HCT116 (cell line): ENCODE measurements around the gene SLC35A4. TPM values are rescaled to one million over a fixed set of nuclear protein-coding genes. Genes with fewer than 3 reads are reported as not detected.

Experiments
- ATAC-seq: fragments of 200-7000 bp; cut with Tn5 transposase; 2 replicates; pipeline ENCODE4 v1.9.1; 2020; ENCODE audit warnings: mild to moderate bottlenecking, moderate library complexity
- BruUV-seq: library from RNA; stranded (reverse); fragments of 400-500 nt; replicated peaks from 2 replicates; lab custom pipeline; 2021; lab: Mats Ljungman, UMichigan
- CTCF ChIA-PET: fragments of 300-600 bp; sonication (Branson Sonifier 250); formaldehyde crosslinking; loops from one replicate; lab custom pipeline; 2021; ENCODE audit warnings: antibody characterized with exemption; lab: Charles Lee
- POLR2A ChIA-PET: fragments of 300-600, 350-600 bp; sonication (Branson Sonifier 250); formaldehyde crosslinking; loops from one replicate; lab custom pipeline; 2021; ENCODE audit warnings: antibody characterized with exemption; lab: Charles Lee
- RAD21 ChIA-PET, 2 experiments: fragments of 300-600 bp; sonication (Branson Sonifier 250); formaldehyde crosslinking; loops; one replicate each; lab custom pipeline; 2023; ENCODE audit warnings: low total read pairs in 2 of 2; ENCODE audit not compliant: uncharacterized antibody in 2 of 2, unreplicated experiment in 2 of 2, low non-redundant PET in 1 of 2; lab: Charles Lee
- DNase-seq: peaks from one replicate; pipeline ENCODE4 v3.0.0-alpha.2; 2010; ENCODE audit warnings: low read depth, low spot score
- H2AFZ ChIP-seq: fragments of 200-600 bp; shearing (Covaris generic), sonication (generic); 2 replicates; pipeline ENCODE4 v1.6.1; 2017; ENCODE audit warnings: low read depth, mixed run types, mixed read lengths, antibody characterized with exemption, low read length; ENCODE audit not compliant: poor library complexity, severe bottlenecking
- H3K27ac ChIP-seq: 2 replicates; pipeline ENCODE4 v1.5.1; 2012; ENCODE audit warnings: low read depth, low read length
- H3K27me3 ChIP-seq: fragments of 200-600 bp; sonication (generic); 2 replicates; pipeline ENCODE4 v1.6.1; 2016; ENCODE audit warnings: mixed run types, low read length, mixed read lengths; ENCODE audit not compliant: insufficient read depth
- H3K36me3 ChIP-seq, 2 experiments: fragments of 200-500 bp in 1 of 2; fragments of 200-600 bp in 1 of 2; sonication (Bioruptor generic) in 1 of 2; sonication (generic) in 1 of 2; 2 replicates each; pipeline versions ENCODE4 v1.5.1 to v1.6.1; 2014 to 2016; ENCODE audit warnings: low read length in 2 of 2, inconsistent platforms in 1 of 2, mixed read lengths in 1 of 2, mixed run types in 1 of 2; ENCODE audit not compliant: insufficient read depth in 2 of 2, control insufficient read depth in 1 of 2
- H3K4me1 ChIP-seq, 2 experiments: fragments of 200-600 bp in 1 of 2; sonication (generic) in 1 of 2; 2 replicates each; pipeline versions ENCODE4 v1.5.1 to v1.6.1; 2012 to 2017; ENCODE audit warnings: low read length in 2 of 2, inconsistent platforms in 1 of 2, mild to moderate bottlenecking in 1 of 2, mixed read lengths in 1 of 2, mixed run types in 1 of 2, moderate library complexity in 1 of 2; ENCODE audit not compliant: insufficient read depth in 2 of 2, control insufficient read depth in 1 of 2
- H3K4me2 ChIP-seq: fragments of 200-600 bp; sonication (generic); 2 replicates; pipeline ENCODE4 v1.6.1; 2017; ENCODE audit warnings: mixed run types, low read length, mixed read lengths
- H3K4me3 ChIP-seq, 2 experiments: fragments of 200-600 bp in 1 of 2; sonication (generic) in 1 of 2; replicated peaks in 1 of 2; 2 replicates each; pipeline ENCODE4 v1.5.1; 2011 to 2016; ENCODE audit warnings: low read length in 2 of 2, control low read depth in 1 of 2, low read depth in 1 of 2, mild to moderate bottlenecking in 1 of 2, mixed read lengths in 1 of 2, mixed run types in 1 of 2
- H3K79me2 ChIP-seq: fragments of 200-600 bp; sonication (generic); 2 replicates; pipeline ENCODE4 v1.6.1; 2017; ENCODE audit warnings: mild to moderate bottlenecking, mixed run types, low read length, moderate library complexity, mixed read lengths; ENCODE audit not compliant: insufficient read depth
- H3K9ac ChIP-seq: fragments of 200-600 bp; sonication (generic); 2 replicates; pipeline ENCODE4 v1.6.1; 2016; ENCODE audit warnings: low read length, mixed read lengths
- H3K9me2 ChIP-seq: fragments of 200-600 bp; sonication (generic), shearing (Covaris generic); 2 replicates; pipeline ENCODE4 v1.6.1; 2017; ENCODE audit warnings: mixed run types, mild to moderate bottlenecking, moderate library complexity; ENCODE audit not compliant: insufficient read depth
- H3K9me3 ChIP-seq, 2 experiments: fragments of 200-500 bp in 1 of 2; fragments of 200-600 bp in 1 of 2; sonication (Bioruptor generic) in 1 of 2; sonication (generic) in 1 of 2; 2 replicates each; pipeline ENCODE4 v1.6.1; 2014 to 2017; ENCODE audit warnings: low read length in 2 of 2, mixed read lengths in 2 of 2, inconsistent platforms in 1 of 2, low read depth in 1 of 2, mild to moderate bottlenecking in 1 of 2, mixed run types in 1 of 2, moderate library complexity in 1 of 2; ENCODE audit not compliant: control insufficient read depth in 1 of 2, insufficient read depth in 1 of 2
- H4K20me1 ChIP-seq: fragments of 200-600 bp; sonication (generic), shearing (Covaris generic); 2 replicates; pipeline ENCODE4 v1.6.1; 2017; ENCODE audit warnings: mixed run types, mild to moderate bottlenecking, moderate library complexity; ENCODE audit not compliant: insufficient read depth
- CBX3 ChIP-seq: IDR thresholded peaks from 2 replicates; pipeline ENCODE4 v1.6.1; 2012; ENCODE audit warnings: low read depth
- EGR1 ChIP-seq: IDR thresholded peaks from 2 replicates; pipeline ENCODE4 v1.6.1; 2012; ENCODE audit warnings: low read depth
- ELF1 ChIP-seq: IDR thresholded peaks from 2 replicates; pipeline ENCODE4 v1.6.1; 2012; ENCODE audit warnings: low read depth, borderline replicate concordance
- EZH2 ChIP-seq: fragments of 200-600 bp; sonication (generic); IDR thresholded peaks from 2 replicates; pipeline ENCODE4 v1.6.1; 2017; ENCODE audit warnings: antibody characterized with exemption, mixed run types
- FOSL1 ChIP-seq: IDR thresholded peaks from 2 replicates; pipeline ENCODE4 v1.6.1; 2012; ENCODE audit warnings: low read depth
- JUND ChIP-seq: IDR thresholded peaks from 2 replicates; pipeline ENCODE4 v1.6.1; 2012
- POLR2A ChIP-seq: IDR thresholded peaks from 2 replicates; pipeline ENCODE4 v1.7.0; 2011; ENCODE audit warnings: borderline replicate concordance; ENCODE audit not compliant: insufficient read depth, insufficient read length; ENCODE audit errors: extremely low read depth
- POLR2AphosphoS5 ChIP-seq: IDR thresholded peaks from 2 replicates; pipeline ENCODE4 v1.6.1; 2011; ENCODE audit warnings: mild to moderate bottlenecking, low read depth, low read length, moderate library complexity
- RAD21 ChIP-seq: IDR thresholded peaks from 2 replicates; pipeline ENCODE4 v1.6.1; 2012; ENCODE audit warnings: low read depth, mild to moderate bottlenecking
- SIN3A ChIP-seq: IDR thresholded peaks from 2 replicates; pipeline ENCODE4 v1.6.1; 2012; ENCODE audit warnings: low read depth
- SP1 ChIP-seq: IDR thresholded peaks from 2 replicates; pipeline ENCODE4 v1.6.1; 2012; ENCODE audit warnings: low read depth
- SRF ChIP-seq: IDR thresholded peaks from 2 replicates; pipeline ENCODE4 v1.6.1; 2012; ENCODE audit warnings: low read depth
- TCF7L2 ChIP-seq: IDR thresholded peaks from 2 replicates; pipeline ENCODE4 v1.7.0; 2011; ENCODE audit warnings: borderline replicate concordance, inconsistent platforms; ENCODE audit not compliant: insufficient read depth, insufficient read length; ENCODE audit errors: extremely low read depth
- ZFX ChIP-seq: fragments of 450-650 bp; IDR thresholded peaks from 2 replicates; pipeline ENCODE4 v1.6.1; 2017
- intact Hi-C: fragments of 100-400 bp; cut with micrococcal nuclease; formaldehyde crosslinking; loops from 2 replicates; pipeline ENCODE4 v1.10.0; 2022
- total RNA-seq: library from RNA; stranded (reverse); gene quantifications from one replicate; pipeline ENCODE4 v1.2.1, GENCODE V29; 2021; ENCODE audit not compliant: unreplicated experiment
- TF ChIP-seq, protein P1 (sequence below), 3 experiments: fragments of 200-600 bp in 1 of 3; sonication (generic) in 1 of 3; IDR thresholded peaks in 2 of 3; conservative IDR thresholded peaks in 1 of 3; 2 replicates each; pipeline ENCODE4 v1.5.1; 2012 to 2017; ENCODE audit warnings: low read depth in 2 of 3, low read length in 2 of 3, antibody characterized with exemption in 1 of 3, borderline replicate concordance in 1 of 3, control low read depth in 1 of 3, mild to moderate bottlenecking in 1 of 3, mixed read lengths in 1 of 3, mixed run types in 1 of 3, moderate library complexity in 1 of 3; ENCODE audit not compliant: insufficient read depth in 1 of 3
- TF ChIP-seq, protein P2 (sequence below): IDR thresholded peaks from 2 replicates; pipeline ENCODE4 v1.6.1; 2012
- TF ChIP-seq, protein P3 (sequence below): IDR thresholded peaks from 2 replicates; pipeline ENCODE4 v1.6.1; 2011; ENCODE audit warnings: mild to moderate bottlenecking, low read length, moderate library complexity; ENCODE audit not compliant: insufficient replicate concordance; ENCODE audit errors: extremely low read depth
- TF ChIP-seq, protein P4 (sequence below): IDR thresholded peaks from 2 replicates; pipeline ENCODE4 v1.6.1; 2012; ENCODE audit warnings: low read depth
- TF ChIP-seq, protein P5 (sequence below): IDR thresholded peaks from 2 replicates; pipeline ENCODE4 v1.6.1; 2012

Gene SLC35A4
- total RNA-seq, 1 experiment from 2014 or later = 37.5 TPM

DNA sequence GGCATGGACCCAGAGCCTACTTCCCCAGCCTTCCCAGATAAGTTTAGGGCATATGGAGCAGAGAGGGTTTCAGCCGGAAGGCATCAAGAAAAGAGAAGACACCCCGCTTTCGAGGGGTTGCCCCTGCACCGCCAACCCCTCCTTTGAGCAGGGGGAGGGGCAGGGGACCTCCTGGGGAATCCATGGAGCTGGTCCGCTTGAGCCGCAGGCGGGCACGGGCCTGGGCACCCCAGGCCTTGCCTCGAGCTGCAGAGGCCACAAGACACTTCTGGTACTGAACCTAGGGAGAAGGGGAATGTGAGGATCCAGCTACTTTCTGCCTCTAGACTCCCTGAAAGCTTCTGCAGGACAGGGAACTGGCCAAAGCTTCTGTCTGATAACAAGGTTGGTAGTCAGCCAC is 6.1 kb upstream of the SLC35A4 start:
- H3K4me3 ChIP-seq = no peak overlapping the region
- TF ChIP-seq POLR2A (no peak), ELF1 (no peak), FOSL1 (no peak), EZH2 (no peak), EGR1 (no peak), POLR2AphosphoS5 (no peak), ZFX (no peak), JUND (no peak), RAD21 (no peak), SIN3A (no peak), SRF (no peak), TCF7L2 (no peak), SP1 (no peak), CBX3 (no peak)
- TF ChIP-seq, protein P1, sequence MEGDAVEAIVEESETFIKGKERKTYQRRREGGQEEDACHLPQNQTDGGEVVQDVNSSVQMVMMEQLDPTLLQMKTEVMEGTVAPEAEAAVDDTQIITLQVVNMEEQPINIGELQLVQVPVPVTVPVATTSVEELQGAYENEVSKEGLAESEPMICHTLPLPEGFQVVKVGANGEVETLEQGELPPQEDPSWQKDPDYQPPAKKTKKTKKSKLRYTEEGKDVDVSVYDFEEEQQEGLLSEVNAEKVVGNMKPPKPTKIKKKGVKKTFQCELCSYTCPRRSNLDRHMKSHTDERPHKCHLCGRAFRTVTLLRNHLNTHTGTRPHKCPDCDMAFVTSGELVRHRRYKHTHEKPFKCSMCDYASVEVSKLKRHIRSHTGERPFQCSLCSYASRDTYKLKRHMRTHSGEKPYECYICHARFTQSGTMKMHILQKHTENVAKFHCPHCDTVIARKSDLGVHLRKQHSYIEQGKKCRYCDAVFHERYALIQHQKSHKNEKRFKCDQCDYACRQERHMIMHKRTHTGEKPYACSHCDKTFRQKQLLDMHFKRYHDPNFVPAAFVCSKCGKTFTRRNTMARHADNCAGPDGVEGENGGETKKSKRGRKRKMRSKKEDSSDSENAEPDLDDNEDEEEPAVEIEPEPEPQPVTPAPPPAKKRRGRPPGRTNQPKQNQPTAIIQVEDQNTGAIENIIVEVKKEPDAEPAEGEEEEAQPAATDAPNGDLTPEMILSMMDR (IDR thresholded peaks at IDR 0.05 in 2 of 3, conservative IDR thresholded peaks at IDR 0.05 in 1 of 3; ENCODE audit: borderline replicate concordance in 1 of 3, insufficient read depth in 1 of 3, low read depth in 2 of 3, low read length in 2 of 3) = no peak
- TF ChIP-seq, protein P2, sequence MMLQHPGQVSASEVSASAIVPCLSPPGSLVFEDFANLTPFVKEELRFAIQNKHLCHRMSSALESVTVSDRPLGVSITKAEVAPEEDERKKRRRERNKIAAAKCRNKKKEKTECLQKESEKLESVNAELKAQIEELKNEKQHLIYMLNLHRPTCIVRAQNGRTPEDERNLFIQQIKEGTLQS = no peak
- TF ChIP-seq, protein P3, sequence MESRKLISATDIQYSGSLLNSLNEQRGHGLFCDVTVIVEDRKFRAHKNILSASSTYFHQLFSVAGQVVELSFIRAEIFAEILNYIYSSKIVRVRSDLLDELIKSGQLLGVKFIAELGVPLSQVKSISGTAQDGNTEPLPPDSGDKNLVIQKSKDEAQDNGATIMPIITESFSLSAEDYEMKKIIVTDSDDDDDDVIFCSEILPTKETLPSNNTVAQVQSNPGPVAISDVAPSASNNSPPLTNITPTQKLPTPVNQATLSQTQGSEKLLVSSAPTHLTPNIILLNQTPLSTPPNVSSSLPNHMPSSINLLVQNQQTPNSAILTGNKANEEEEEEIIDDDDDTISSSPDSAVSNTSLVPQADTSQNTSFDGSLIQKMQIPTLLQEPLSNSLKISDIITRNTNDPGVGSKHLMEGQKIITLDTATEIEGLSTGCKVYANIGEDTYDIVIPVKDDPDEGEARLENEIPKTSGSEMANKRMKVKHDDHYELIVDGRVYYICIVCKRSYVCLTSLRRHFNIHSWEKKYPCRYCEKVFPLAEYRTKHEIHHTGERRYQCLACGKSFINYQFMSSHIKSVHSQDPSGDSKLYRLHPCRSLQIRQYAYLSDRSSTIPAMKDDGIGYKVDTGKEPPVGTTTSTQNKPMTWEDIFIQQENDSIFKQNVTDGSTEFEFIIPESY = no peak
- TF ChIP-seq, protein P4, sequence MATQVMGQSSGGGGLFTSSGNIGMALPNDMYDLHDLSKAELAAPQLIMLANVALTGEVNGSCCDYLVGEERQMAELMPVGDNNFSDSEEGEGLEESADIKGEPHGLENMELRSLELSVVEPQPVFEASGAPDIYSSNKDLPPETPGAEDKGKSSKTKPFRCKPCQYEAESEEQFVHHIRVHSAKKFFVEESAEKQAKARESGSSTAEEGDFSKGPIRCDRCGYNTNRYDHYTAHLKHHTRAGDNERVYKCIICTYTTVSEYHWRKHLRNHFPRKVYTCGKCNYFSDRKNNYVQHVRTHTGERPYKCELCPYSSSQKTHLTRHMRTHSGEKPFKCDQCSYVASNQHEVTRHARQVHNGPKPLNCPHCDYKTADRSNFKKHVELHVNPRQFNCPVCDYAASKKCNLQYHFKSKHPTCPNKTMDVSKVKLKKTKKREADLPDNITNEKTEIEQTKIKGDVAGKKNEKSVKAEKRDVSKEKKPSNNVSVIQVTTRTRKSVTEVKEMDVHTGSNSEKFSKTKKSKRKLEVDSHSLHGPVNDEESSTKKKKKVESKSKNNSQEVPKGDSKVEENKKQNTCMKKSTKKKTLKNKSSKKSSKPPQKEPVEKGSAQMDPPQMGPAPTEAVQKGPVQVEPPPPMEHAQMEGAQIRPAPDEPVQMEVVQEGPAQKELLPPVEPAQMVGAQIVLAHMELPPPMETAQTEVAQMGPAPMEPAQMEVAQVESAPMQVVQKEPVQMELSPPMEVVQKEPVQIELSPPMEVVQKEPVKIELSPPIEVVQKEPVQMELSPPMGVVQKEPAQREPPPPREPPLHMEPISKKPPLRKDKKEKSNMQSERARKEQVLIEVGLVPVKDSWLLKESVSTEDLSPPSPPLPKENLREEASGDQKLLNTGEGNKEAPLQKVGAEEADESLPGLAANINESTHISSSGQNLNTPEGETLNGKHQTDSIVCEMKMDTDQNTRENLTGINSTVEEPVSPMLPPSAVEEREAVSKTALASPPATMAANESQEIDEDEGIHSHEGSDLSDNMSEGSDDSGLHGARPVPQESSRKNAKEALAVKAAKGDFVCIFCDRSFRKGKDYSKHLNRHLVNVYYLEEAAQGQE = no peak
- TF ChIP-seq, protein P5, sequence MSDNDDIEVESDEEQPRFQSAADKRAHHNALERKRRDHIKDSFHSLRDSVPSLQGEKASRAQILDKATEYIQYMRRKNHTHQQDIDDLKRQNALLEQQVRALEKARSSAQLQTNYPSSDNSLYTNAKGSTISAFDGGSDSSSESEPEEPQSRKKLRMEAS = no peak
- TF ChIP-seq, all 23 proteins: peak for 0
- DNase-seq (no peak), ATAC-seq (no peak)
- H3K36me3 ChIP-seq = peaks cover 0 to 5% of the 10 kb centered on the region in 2 experiments; a peak in 2 of 4 replicates
- no peaks in the 10 kb centered on the region for H3K9me3 ChIP-seq
- H3K9me2 ChIP-seq = no peaks in the 10 kb centered on the region
- H2AFZ ChIP-seq = no peak overlapping the region
- no peak overlapping the region for H3K9ac ChIP-seq
- RAD21 ChIA-PET = no interaction called here
- H3K27me3 ChIP-seq = no peaks in the 10 kb centered on the region
- BruUV-seq = no TSS peak
- POLR2A ChIA-PET = interaction anchor here (1.3 kb wide), 1 partner anchor 89 kb away, joined by 4 read pairs; the partner anchor contains the start of genes IK and NDUFA2
- intact Hi-C loops = loop anchor here (5.0 kb wide), 1 partner anchor 154 kb away; no protein-coding TSS in a partner anchor
- H3K4me1 ChIP-seq = peaks cover 8 to 35% of the 10 kb centered on the region in 2 experiments
- H3K79me2 ChIP-seq = peaks cover 37% of the 10 kb centered on the region
- CTCF ChIA-PET = no interaction called here
- H3K27ac ChIP-seq = peak overlapping the region; percentile 80; the same call in 1 of the 2 replicates
- no peak overlapping the region for H3K4me2 ChIP-seq
- H4K20me1 ChIP-seq = no peaks in the 10 kb centered on the region; the same call in 1 of the 2 replicates
